K562 (cell line): ENCODE results near the gene SENP3. TPM values are rescaled to one million over a fixed set of nuclear protein-coding genes. Genes with fewer than 3 reads are reported as not detected.

Experiments used
- EHMT2 ChIP-seq: fragments of 450-650 bp; IDR thresholded peaks from 2 replicates; pipeline ENCODE4 v1.6.1; 2018; ENCODE audit warnings: antibody characterized with exemption
- EP300 ChIP-seq: IDR thresholded peaks from 2 replicates; pipeline ENCODE4 v1.6.1; 2012; ENCODE audit warnings: low read length, improper control_type of control experiment
- ESRRA ChIP-seq: fragments of 450-650 bp; IDR thresholded peaks from 2 replicates; pipeline ENCODE4 v1.6.1; 2014; ENCODE audit warnings: low read depth, mild to moderate bottlenecking, moderate library complexity, borderline replicate concordance
- FOXJ3 ChIP-seq: sonication (generic); formaldehyde crosslinking; IDR thresholded peaks from 2 replicates; pipeline ENCODE4 v1.4.0; 2020; ENCODE audit warnings: mild to moderate bottlenecking, missing genetic modification reagents
- FOXM1 ChIP-seq, 2 experiments: fragments of 450-650 bp in 1 of 2; sonication (generic) in 1 of 2; formaldehyde crosslinking in 1 of 2; IDR thresholded peaks; 2 replicates each; pipeline versions ENCODE4 v1.6.1 to v1.9.0; 2017 to 2022; ENCODE audit warnings: low read depth in 2 of 2, mild to moderate bottlenecking in 2 of 2, missing genetic modification reagents in 1 of 2, moderate library complexity in 1 of 2
- HNRNPUL1 ChIP-seq: fragments of 200-400 bp; formaldehyde crosslinking; IDR thresholded peaks from 2 replicates; pipeline ENCODE4 v1.6.1; 2017; ENCODE audit warnings: low read length
- JUN ChIP-seq, 2 experiments: sonication (generic) in 1 of 2; formaldehyde crosslinking in 1 of 2; IDR thresholded peaks; 2 replicates each; pipeline versions ENCODE4 v1.6.1 to v1.8.0; 2012 to 2022; ENCODE audit warnings: borderline replicate concordance in 2 of 2, mild to moderate bottlenecking in 2 of 2, improper control_type of control experiment in 1 of 2, low read depth in 1 of 2, low read length in 1 of 2, missing genetic modification reagents in 1 of 2
- RBFOX2 ChIP-seq: fragments of 200-400 bp; formaldehyde crosslinking; IDR thresholded peaks from 2 replicates; pipeline ENCODE4 v1.6.1; 2017; ENCODE audit warnings: low read depth, mild to moderate bottlenecking, low read length, moderate library complexity
- SRF ChIP-seq, 2 experiments: fragments of 250-450, 450-650 bp in 1 of 2; sonication (Bioruptor Pico) in 1 of 2; sonication (generic) in 1 of 2; formaldehyde crosslinking; IDR thresholded peaks; 2 replicates each; pipeline versions ENCODE4 v1.5.0 to v1.5.1; 2020 to 2022; ENCODE audit warnings: mild to moderate bottlenecking in 1 of 2, missing genetic modification reagents in 1 of 2
- TAF1 ChIP-seq: IDR thresholded peaks from 2 replicates; pipeline ENCODE4 v1.6.1; 2011; ENCODE audit warnings: mild to moderate bottlenecking, low read length, moderate library complexity; ENCODE audit not compliant: insufficient read depth, control insufficient read depth, severe bottlenecking; ENCODE audit errors: extremely low read depth
- ZNF589 ChIP-seq: fragments of 200-800 bp; sonication (Bioruptor generic); IDR thresholded peaks from 2 replicates; pipeline ENCODE4 v1.6.1; 2016; ENCODE audit warnings: low read depth, missing genetic modification characterization, missing compliant biosample characterization
- polyA plus RNA-seq, 8 experiments: library from polyadenylated mRNA; depleted of rRNA in 4 of 8; stranded (reverse) in 5 of 8; unstranded in 3 of 8; fragments of >200 nt; fragmentation: Nextera tagmentation in 2 of 8; fragmentation: Illumina TruSeq in 1 of 8; extraction: Ambion mirVana in 2 of 8; extraction: Trizol in 1 of 8; gene quantifications; 2 replicates each; pipeline versions ENCODE4 v1.2.1 to v1.2.3, GENCODE V29; 2011 to 2014; ENCODE audit warnings: inconsistent platforms in 1 of 8, missing spikeins in 1 of 8
- total RNA-seq, 7 experiments: library from RNA; depleted of rRNA in 6 of 7; stranded (reverse); fragments of >200 nt in 6 of 7; fragmentation: Illumina TruSeq in 2 of 7; extraction: Trizol in 2 of 7; gene quantifications; 2 replicates each; pipeline versions ENCODE4 v1.2.1 to v1.2.3, GENCODE V29; 2011 to 2021; ENCODE audit warnings: low replicate concordance in 1 of 7
- TF ChIP-seq, protein P1 (sequence below): fragments of 250-450 bp; sonication (Bioruptor Pico); IDR thresholded peaks from 2 replicates; pipeline ENCODE4 v1.5.0; 2021
- TF ChIP-seq, protein P2 (sequence below): sonication (generic); formaldehyde crosslinking; IDR thresholded peaks from 2 replicates; pipeline ENCODE4 v1.8.1; 2023; ENCODE audit warnings: mild to moderate bottlenecking, missing genetic modification reagents, moderate library complexity
- TF ChIP-seq, protein P3 (sequence below): fragments of 450-650 bp; conservative IDR thresholded peaks from 2 replicates; pipeline ENCODE4 v1.6.1; 2016; ENCODE audit warnings: missing genetic modification characterization, low read depth, mild to moderate bottlenecking, missing compliant biosample characterization, moderate library complexity

The SENP3 gene
- total and polyA plus RNA-seq, 9 of the 15 experiments (the other 6 are each of a cell fraction or from before 2014, with no cell fraction given) = 0.63 to 102 (median 78.8) TPM

DNA sequence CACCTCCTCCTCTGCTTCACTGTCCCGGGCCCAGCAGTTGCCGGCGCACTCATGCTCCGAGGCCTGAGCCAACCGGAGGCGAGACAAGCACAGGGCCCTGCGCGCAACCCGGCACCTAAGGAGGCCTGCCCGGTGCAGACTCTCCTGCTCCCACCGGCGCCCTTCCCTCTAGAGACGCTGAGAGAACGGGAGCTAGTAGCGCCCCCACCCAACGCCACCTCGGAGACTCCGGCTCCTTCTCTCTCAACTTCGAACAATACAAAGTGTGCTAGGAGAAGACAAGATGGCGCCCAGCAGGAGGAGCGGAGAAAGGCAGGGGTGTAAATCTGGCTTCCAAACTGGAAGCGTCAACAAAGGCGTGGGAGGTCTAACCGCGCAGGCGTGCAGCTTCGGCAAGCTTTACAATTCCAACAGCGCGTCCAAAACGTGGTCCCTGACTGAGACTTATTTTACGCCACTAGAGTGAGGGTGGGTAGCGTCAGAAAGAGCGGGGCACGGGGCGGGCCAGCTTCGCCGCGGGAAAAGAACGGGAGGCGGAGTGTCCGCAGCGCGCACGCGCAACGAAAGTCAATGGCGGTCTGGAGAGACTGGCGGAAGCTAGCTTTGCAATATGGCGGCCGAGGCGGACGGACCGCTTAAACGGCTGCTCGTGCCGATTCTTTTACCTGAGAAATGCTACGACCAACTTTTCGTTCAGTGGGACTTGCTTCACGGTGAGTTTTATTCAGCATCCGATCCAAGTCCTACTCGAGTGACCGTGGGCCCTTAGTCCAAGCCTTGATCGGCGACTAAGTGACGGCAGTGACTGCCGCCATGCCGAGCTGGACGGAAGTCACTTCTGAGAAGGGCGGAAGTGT lies 21.8 kb downstream of the SENP3 start, which contains the start of gene MPDU1 (continued):
- TF ChIP-seq EP300 = peak; percentile 55; the same call in 1 of the 2 replicates
- TF ChIP-seq, protein P1, sequence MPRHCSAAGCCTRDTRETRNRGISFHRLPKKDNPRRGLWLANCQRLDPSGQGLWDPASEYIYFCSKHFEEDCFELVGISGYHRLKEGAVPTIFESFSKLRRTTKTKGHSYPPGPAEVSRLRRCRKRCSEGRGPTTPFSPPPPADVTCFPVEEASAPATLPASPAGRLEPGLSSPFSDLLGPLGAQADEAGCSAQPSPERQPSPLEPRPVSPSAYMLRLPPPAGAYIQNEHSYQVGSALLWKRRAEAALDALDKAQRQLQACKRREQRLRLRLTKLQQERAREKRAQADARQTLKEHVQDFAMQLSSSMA = peak; percentile 47; the same call in 1 of the 2 replicates
- TF ChIP-seq JUN (IDR thresholded peaks at IDR 0.05; ENCODE audit: borderline replicate concordance, low read depth, low read length) = peak; percentile 40; the same call in 1 of the 2 replicates
- TF ChIP-seq JUN (CRISPR knock-in tag; IDR thresholded peaks at IDR 0.05; ENCODE audit: borderline replicate concordance) = 0 out of 2 replicates have a peak, but pooled peaks have one; percentile 5
- peak; percentile 83; the same call in 1 of the 2 replicates for TF ChIP-seq ZNF589 (CRISPR knock-in tag)
- peak; percentile 95 for TF ChIP-seq TAF1
- no peak for TF ChIP-seq FOXJ3 (CRISPR knock-in tag)
- TF ChIP-seq ESRRA = no peak; the same call in 1 of the 2 replicates
- no peak for TF ChIP-seq HNRNPUL1
- peak; percentile 90 for TF ChIP-seq RBFOX2
- no peak for TF ChIP-seq FOXM1 (IDR thresholded peaks at IDR 0.05; ENCODE audit: low read depth)
- TF ChIP-seq FOXM1 (CRISPR knock-in tag; IDR thresholded peaks at IDR 0.05; ENCODE audit: low read depth) = 0 out of 2 replicates have a peak, but pooled peaks have one; percentile 67
- TF ChIP-seq EHMT2 = 0 out of 2 replicates have a peak, but pooled peaks have one; percentile 33
- TF ChIP-seq, protein P2, sequence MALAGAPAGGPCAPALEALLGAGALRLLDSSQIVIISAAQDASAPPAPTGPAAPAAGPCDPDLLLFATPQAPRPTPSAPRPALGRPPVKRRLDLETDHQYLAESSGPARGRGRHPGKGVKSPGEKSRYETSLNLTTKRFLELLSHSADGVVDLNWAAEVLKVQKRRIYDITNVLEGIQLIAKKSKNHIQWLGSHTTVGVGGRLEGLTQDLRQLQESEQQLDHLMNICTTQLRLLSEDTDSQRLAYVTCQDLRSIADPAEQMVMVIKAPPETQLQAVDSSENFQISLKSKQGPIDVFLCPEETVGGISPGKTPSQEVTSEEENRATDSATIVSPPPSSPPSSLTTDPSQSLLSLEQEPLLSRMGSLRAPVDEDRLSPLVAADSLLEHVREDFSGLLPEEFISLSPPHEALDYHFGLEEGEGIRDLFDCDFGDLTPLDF (CRISPR knock-in tag) = peak; percentile 86
- TF ChIP-seq, protein P3, sequence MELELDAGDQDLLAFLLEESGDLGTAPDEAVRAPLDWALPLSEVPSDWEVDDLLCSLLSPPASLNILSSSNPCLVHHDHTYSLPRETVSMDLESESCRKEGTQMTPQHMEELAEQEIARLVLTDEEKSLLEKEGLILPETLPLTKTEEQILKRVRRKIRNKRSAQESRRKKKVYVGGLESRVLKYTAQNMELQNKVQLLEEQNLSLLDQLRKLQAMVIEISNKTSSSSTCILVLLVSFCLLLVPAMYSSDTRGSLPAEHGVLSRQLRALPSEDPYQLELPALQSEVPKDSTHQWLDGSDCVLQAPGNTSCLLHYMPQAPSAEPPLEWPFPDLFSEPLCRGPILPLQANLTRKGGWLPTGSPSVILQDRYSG (tag) = peak; percentile 87
- no peak for TF ChIP-seq SRF (CRISPR knock-in tag; IDR thresholded peaks at IDR 0.05)
